Ishikawa (cell line): Measurements from ENCODE around the gene KNDC1.

Experiments
- CEBPB ChIP-seq: IDR thresholded peaks from 2 replicates; pipeline ENCODE4 v1.6.1; 2012
- CREB1 ChIP-seq: IDR thresholded peaks from 2 replicates; pipeline ENCODE4 v1.6.1; 2012; ENCODE audit warnings: low read depth
- EGR1 ChIP-seq: IDR thresholded peaks from 2 replicates; pipeline ENCODE4 v1.6.1; 2012
- EP300 ChIP-seq: IDR thresholded peaks from 2 replicates; pipeline ENCODE4 v1.6.1; 2012; ENCODE audit warnings: borderline replicate concordance
- FOXM1 ChIP-seq: IDR thresholded peaks from 2 replicates; pipeline ENCODE4 v1.6.1; 2012; ENCODE audit warnings: low read depth, borderline replicate concordance
- MAX ChIP-seq: IDR thresholded peaks from 2 replicates; pipeline ENCODE4 v1.6.1; 2012
- NFIC ChIP-seq: IDR thresholded peaks from 2 replicates; pipeline ENCODE4 v1.6.1; 2012
- RAD21 ChIP-seq: IDR thresholded peaks from 2 replicates; pipeline ENCODE4 v1.6.1; 2012; ENCODE audit warnings: low read depth
- REST ChIP-seq: IDR thresholded peaks from 2 replicates; pipeline ENCODE4 v1.6.1; 2012; ENCODE audit warnings: low read depth, mild to moderate bottlenecking
- TAF1 ChIP-seq: IDR thresholded peaks from 2 replicates; pipeline ENCODE4 v1.6.1; 2012; ENCODE audit warnings: low read depth, mild to moderate bottlenecking
- TCF12 ChIP-seq: IDR thresholded peaks from 2 replicates; pipeline ENCODE4 v1.6.1; 2012; ENCODE audit warnings: low read depth
- TEAD4 ChIP-seq: IDR thresholded peaks from 2 replicates; pipeline ENCODE4 v1.6.1; 2012
- USF1 ChIP-seq: IDR thresholded peaks from 2 replicates; pipeline ENCODE4 v1.6.1; 2012
- YY1 ChIP-seq: IDR thresholded peaks from 2 replicates; pipeline ENCODE4 v1.6.1; 2012; ENCODE audit warnings: low read depth

- TF ChIP-seq MAX (no peak), TAF1 (no peak), USF1 (no peak), FOXM1 (no peak), EGR1 (no peak), TCF12 (no peak), CEBPB (no peak), REST (no peak), NFIC (no peak), CREB1 (no peak), EP300 (no peak), RAD21 (no peak), TEAD4 (no peak), YY1 (no peak)
Measured at GRCh38 chr10:133275684-133276092, 115.7 kb downstream of the KNDC1 start.
